ENCODE results near the gene PIGH. TPM values are rescaled to one million over a fixed set of nuclear protein-coding genes. Genes with fewer than 3 reads are reported as not detected.
A peak's percentile ranks its signal among the peaks of the same experiment; 100 is the strongest.

Gene PIGH
- total RNA-seq, 4 donors from 2014 or later, result 43.0 to 103 (median 63.1) TPM

- TF ChIP-seq CTCF (IDR thresholded peaks at IDR 0.05) (no peak), POLR2A (IDR thresholded peaks at IDR 0.05) (no peak)
- intact Hi-C loops (cut with DNase I), result loop anchor here (5.0 to 10.0 kb wide), 2 partner anchors 46 to 149 kb away; no protein-coding TSS in a partner anchor
- no peak overlapping the region for H3K4me3 ChIP-seq (replicated peaks in 1 of 3)
- DNase-seq, result no peak
- 89 to 90% methylated on average over 15 of the region's 15 CpGs for WGBS, 2 donors
- H3K27me3 ChIP-seq, result no peaks in the 10 kb centered on the region
- no peaks in the 10 kb centered on the region for H3K9me3 ChIP-seq
- H3K27ac ChIP-seq, result no peak overlapping the region
- no peaks in the 10 kb centered on the region for H3K4me1 ChIP-seq
- peaks cover 74 to 76% of the 10 kb centered on the region in 2 donors for H3K36me3 ChIP-seq
These were observed 26.6 kb downstream of the PIGH start for GRCh38 chr14:67573228-67574010.

- Histone ChIP-seq H3K4me1 (peaks cover 4 to 5% of the 10 kb centered on the region in 2 donors), H3K36me3 (peaks cover 68% of the 10 kb centered on the region in 2 donors), H3K27me3 (no peaks in the 10 kb centered on the region), H3K4me3 (replicated peaks in 1 of 3) (no peak overlapping the region), H3K9me3 (no peaks in the 10 kb centered on the region), H3K27ac (peak overlapping the region in 1 of 3 donors; percentile 32)
- intact Hi-C loops (cut with DNase I), result loop anchor here (5.0 to 10.0 kb wide), 2 partner anchors 45 to 148 kb away; no protein-coding TSS in a partner anchor
- DNase-seq, result no peak
- TF ChIP-seq POLR2A (IDR thresholded peaks at IDR 0.05) (no peak), CTCF (IDR thresholded peaks at IDR 0.05) (no peak)
- 90 to 94% methylated on average over 5 of the region's 5 CpGs for WGBS, 2 donors
These were observed 27.5 kb downstream of the PIGH start for GRCh38 chr14:67572608-67573007.

GRCh38 chr14:67571991-67572323 lies 28.1 kb downstream of the PIGH start:
- Histone ChIP-seq H3K36me3 (peaks cover 61 to 62% of the 10 kb centered on the region in 2 donors), H3K4me3 (replicated peaks in 1 of 3) (no peak overlapping the region), H3K4me1 (peaks cover 9 to 11% of the 10 kb centered on the region in 2 donors), H3K9me3 (no peaks in the 10 kb centered on the region), H3K27ac (no peak overlapping the region), H3K27me3 (no peaks in the 10 kb centered on the region)
- DNase-seq, result peak in 1 of 2 donors; percentile 21
- intact Hi-C loops (cut with DNase I), result loop anchor here (5.0 to 10.0 kb wide), 2 partner anchors 45 to 147 kb away; no protein-coding TSS in a partner anchor
- TF ChIP-seq CTCF (IDR thresholded peaks at IDR 0.05), result no peak
- no peak for TF ChIP-seq POLR2A (IDR thresholded peaks at IDR 0.05)
- 83 to 87% methylated on average over 17 to 19 of the region's 19 CpGs for WGBS, 2 donors

- H3K36me3 ChIP-seq, result peaks cover 59 to 62% of the 10 kb centered on the region in 2 donors
- no peaks in the 10 kb centered on the region for H3K27me3 ChIP-seq
- peak; percentile 61 to 62 for DNase-seq
- H3K27ac ChIP-seq, result no peak overlapping the region
- H3K9me3 ChIP-seq, result no peaks in the 10 kb centered on the region
- WGBS, 2 donors, result 26 to 35% methylated on average over 6 to 7 of the region's 14 CpGs
- H3K4me1 ChIP-seq, result peaks cover 15 to 16% of the 10 kb centered on the region in 2 donors
- no peak overlapping the region for H3K4me3 ChIP-seq (replicated peaks in 1 of 3)
- TF ChIP-seq CTCF (IDR thresholded peaks at IDR 0.05) (peak; percentile 35 to 77 (median 68)), POLR2A (IDR thresholded peaks at IDR 0.05) (no peak)
- intact Hi-C loops (cut with DNase I), result loop anchor here (5.0 to 10.0 kb wide), 2 partner anchors 44 to 147 kb away; no protein-coding TSS in a partner anchor
These were observed 28.6 kb downstream of the PIGH start for GRCh38 chr14:67571275-67571990.

Data from thyroid gland (tissue), 4 donors.